Neuronal stem cell (in vitro differentiated cells): ENCODE measurements around the gene SIX5.

Source experiments
- DNase-seq: peaks from one replicate; pipeline ENCODE4 v3.0.0-alpha.2; 2013; ENCODE audit warnings: low spot score
- H2AFZ ChIP-seq: one replicate; pipeline ENCODE4 v1.6.1; 2013; ENCODE audit warnings: mild to moderate bottlenecking, low read length, inconsistent platforms
- H2AK5ac ChIP-seq: 2 replicates; pipeline ENCODE4 v1.6.1; 2013; ENCODE audit warnings: low read depth, mild to moderate bottlenecking, inconsistent platforms, low read length, moderate library complexity, mixed read lengths
- H2BK120ac ChIP-seq: 2 replicates; pipeline ENCODE4 v1.6.1; 2013; ENCODE audit warnings: low read depth, mild to moderate bottlenecking, inconsistent platforms, low read length, moderate library complexity, mixed read lengths
- H2BK12ac ChIP-seq: one replicate; pipeline ENCODE4 v1.6.1; 2013; ENCODE audit warnings: low read length, inconsistent platforms
- H2BK15ac ChIP-seq: 2 replicates; pipeline ENCODE4 v1.6.1; 2013; ENCODE audit warnings: mild to moderate bottlenecking, low read length, inconsistent platforms, mixed read lengths
- H2BK5ac ChIP-seq: one replicate; pipeline ENCODE4 v1.6.1; 2013; ENCODE audit warnings: inconsistent platforms, mild to moderate bottlenecking, low read length, moderate library complexity
- H3K14ac ChIP-seq: one replicate; pipeline ENCODE4 v1.6.1; 2013; ENCODE audit warnings: low read length, inconsistent platforms
- H3K18ac ChIP-seq: 2 replicates; pipeline ENCODE4 v1.6.1; 2013; ENCODE audit warnings: low read length, inconsistent platforms
- H3K23ac ChIP-seq: 2 replicates; pipeline ENCODE4 v1.6.1; 2013; ENCODE audit warnings: low read depth, mild to moderate bottlenecking, mixed read lengths, low read length, inconsistent platforms; ENCODE audit not compliant: poor library complexity
- H3K27ac ChIP-seq: replicated peaks from 3 replicates; pipeline ENCODE4 v1.5.1; 2013; ENCODE audit warnings: low read length, inconsistent platforms
- H3K27me3 ChIP-seq, 3 experiments: 2 replicates each; pipeline ENCODE4 v1.6.1; 2013; ENCODE audit warnings: low read length in 3 of 3, mild to moderate bottlenecking in 2 of 3, inconsistent platforms in 1 of 3, low read depth in 1 of 3, mixed read lengths in 1 of 3, moderate library complexity in 1 of 3; ENCODE audit not compliant: control insufficient read depth in 3 of 3, insufficient read depth in 3 of 3
- H3K36me3 ChIP-seq, 2 donors: replicated peaks in 1 of 2; 2 replicates each; pipeline ENCODE4 v1.6.1; 2013; ENCODE audit warnings: low read length in 2 of 2; ENCODE audit not compliant: control insufficient read depth in 2 of 2, insufficient read depth in 2 of 2
- H3K4ac ChIP-seq: 2 replicates; pipeline ENCODE4 v1.6.1; 2013; ENCODE audit warnings: inconsistent platforms, mild to moderate bottlenecking, low read length, moderate library complexity
- H3K4me1 ChIP-seq, 2 donors: 1 replicate in 1 of 2; 2 replicates in 1 of 2; pipeline ENCODE4 v1.6.1; 2013; ENCODE audit warnings: low read length in 2 of 2, low read depth in 1 of 2; ENCODE audit not compliant: control insufficient read depth in 2 of 2, insufficient read depth in 1 of 2
- H3K4me2 ChIP-seq: one replicate; pipeline ENCODE4 v1.6.1; 2013; ENCODE audit warnings: mild to moderate bottlenecking, low read length, inconsistent platforms; ENCODE audit not compliant: insufficient read depth, poor library complexity, severe bottlenecking
- H3K4me3 ChIP-seq, 2 donors: 2 replicates each; pipeline ENCODE4 v1.5.1; 2013; ENCODE audit warnings: low read length in 2 of 2, mild to moderate bottlenecking in 2 of 2, inconsistent platforms in 1 of 2, moderate library complexity in 1 of 2
- H3K79me1 ChIP-seq: one replicate; pipeline ENCODE4 v1.6.1; 2013; ENCODE audit warnings: low read depth, mild to moderate bottlenecking, inconsistent platforms, low read length, moderate library complexity
- H3K9ac ChIP-seq: one replicate; pipeline ENCODE4 v1.6.1; 2013; ENCODE audit warnings: mild to moderate bottlenecking, low read depth, low read length, inconsistent platforms; ENCODE audit not compliant: poor library complexity
- H3K9me3 ChIP-seq, 2 donors: replicated peaks in 1 of 2; 2 replicates each; pipeline versions ENCODE3 to v1.6.1; 2013; ENCODE audit warnings: low read length in 2 of 2, mild to moderate bottlenecking in 2 of 2, inconsistent platforms in 1 of 2, low read depth in 1 of 2, mixed read lengths in 1 of 2, moderate library complexity in 1 of 2; ENCODE audit not compliant: control insufficient read depth in 2 of 2, insufficient read depth in 1 of 2
- H4K8ac ChIP-seq: one replicate; pipeline ENCODE4 v1.6.1; 2013; ENCODE audit warnings: low read depth, mild to moderate bottlenecking, inconsistent platforms, low read length, moderate library complexity
- H4K91ac ChIP-seq: one replicate; pipeline ENCODE4 v1.6.1; 2013; ENCODE audit warnings: low read length, low read depth, mild to moderate bottlenecking, inconsistent platforms; ENCODE audit not compliant: poor library complexity
- WGBS, 2 donors: extraction: QIAGEN DNeasy Blood & Tissue Kit; methylation state at CpG; one replicate each; pipeline ENCODE4 v1.1.7; 2013; ENCODE audit warnings: missing lambda C conversion rate in 2 of 2, mixed read lengths in 1 of 2; ENCODE audit not compliant: insufficient read length in 2 of 2, insufficient replicate concordance in 1 of 2; ENCODE audit errors: extremely low coverage in 2 of 2; 5-methylcytosine and 5-hydroxymethylcytosine counted together

The SIX5 gene

GRCh38 chr19:45717131-45717982 lies 51.7 kb downstream of the SIX5 start:
- WGBS, 2 donors = no CpG with 5 or more reads among the region's 51 CpGs
- peak overlapping the region; percentile 25 for H2BK120ac ChIP-seq

DNA sequence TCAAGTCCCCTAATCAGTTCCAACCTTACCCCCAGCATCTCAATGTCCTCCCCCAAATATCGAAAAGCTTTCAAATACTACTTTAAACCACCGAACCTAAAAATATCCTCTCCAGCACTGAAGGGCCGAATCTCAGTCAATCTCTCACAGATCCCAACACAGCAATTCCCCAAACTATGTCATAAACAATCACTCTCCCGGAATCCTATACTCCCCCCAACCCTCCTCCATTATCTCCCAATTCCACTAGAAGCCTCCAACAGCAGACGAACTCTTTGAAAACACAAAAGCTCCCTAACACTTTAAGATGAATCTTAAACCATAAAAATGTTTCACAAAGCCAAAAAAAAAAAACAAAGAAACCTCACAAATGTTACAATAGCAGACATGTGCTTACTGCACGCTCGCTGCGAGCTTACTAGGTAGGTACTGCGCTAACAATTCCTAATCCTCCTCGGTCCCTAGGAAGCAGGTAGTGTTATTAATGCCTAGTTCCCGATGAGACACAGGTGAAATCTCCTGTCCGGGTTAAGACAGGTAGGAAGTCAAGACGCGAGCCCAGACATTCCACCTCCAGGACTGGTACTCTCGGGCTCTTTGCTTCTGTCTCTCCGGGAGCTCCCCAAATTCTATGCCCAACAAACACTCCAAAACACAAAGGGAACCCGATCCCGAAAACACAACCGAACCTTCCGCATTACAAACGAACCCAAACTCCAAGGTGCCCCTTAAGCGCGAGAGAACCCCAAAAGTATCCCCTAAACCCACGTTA lies 52.5 kb downstream of the SIX5 start:
- Histone ChIP-seq H3K36me3 (peaks cover 14 to 40% of the 10 kb centered on the region in 2 donors), H3K4me2 (peak overlapping the region; percentile 83), H3K27me3 (no peaks in the 10 kb centered on the region), H3K18ac (peak overlapping the region; percentile 94), H2AK5ac (peak overlapping the region; percentile 19), H3K14ac (no peak overlapping the region), H2BK5ac (peak overlapping the region; percentile 31), H3K4me3 (peak overlapping the region; percentile 68 to 85), H3K9me3 (peaks cover 0 to 2% of the 10 kb centered on the region in 2 donors), H3K23ac (no peak overlapping the region), H3K79me1 (peaks cover 21% of the 10 kb centered on the region), H4K8ac (no peak overlapping the region), H2BK12ac (peak overlapping the region; percentile 24), H2BK15ac (peak overlapping the region; percentile 87), H4K91ac (no peak overlapping the region), H3K9ac (peak overlapping the region; percentile 92), H2AFZ (peak overlapping the region; percentile 41), H3K4me1 (peaks cover 10 to 16% of the 10 kb centered on the region in 2 donors), H3K4ac (no peak overlapping the region), H3K27ac (no peak overlapping the region), H2BK120ac (no peak overlapping the region)
- WGBS, 2 donors = no CpG with 5 or more reads among the region's 24 CpGs
- no peak for DNase-seq

More at GRCh38 chr19:45717131-45717982, 51.7 kb downstream of the SIX5 start:
- no peak overlapping the region for H4K8ac ChIP-seq
- peak overlapping the region; percentile 31 for H2BK5ac ChIP-seq
- peak overlapping the region; percentile 64 for H2AK5ac ChIP-seq
- no peak overlapping the region for H3K9ac ChIP-seq
- no peak overlapping the region for H3K14ac ChIP-seq
- peak overlapping the region; percentile 68 for H2AFZ ChIP-seq
- peaks cover 10 to 16% of the 10 kb centered on the region in 2 donors for H3K4me1 ChIP-seq
- peak overlapping the region; percentile 90 for H3K23ac ChIP-seq
- H3K4me3 ChIP-seq = peak overlapping the region; percentile 68 to 85
- no peaks in the 10 kb centered on the region for H3K27me3 ChIP-seq
- peak overlapping the region; percentile 44 for H2BK12ac ChIP-seq
- DNase-seq = peak; percentile 99
- peak overlapping the region; percentile 90 for H3K27ac ChIP-seq
- no peak overlapping the region for H4K91ac ChIP-seq
- H3K36me3 ChIP-seq = peaks cover 7 to 39% of the 10 kb centered on the region in 2 donors
- no peak overlapping the region for H3K4ac ChIP-seq
- H3K79me1 ChIP-seq = peaks cover 18% of the 10 kb centered on the region
- H3K9me3 ChIP-seq = peaks cover 0 to 2% of the 10 kb centered on the region in 2 donors
- H3K18ac ChIP-seq = peak overlapping the region; percentile 94
- peak overlapping the region; percentile 83 for H3K4me2 ChIP-seq
- H2BK15ac ChIP-seq = peak overlapping the region; percentile 87

DNA sequence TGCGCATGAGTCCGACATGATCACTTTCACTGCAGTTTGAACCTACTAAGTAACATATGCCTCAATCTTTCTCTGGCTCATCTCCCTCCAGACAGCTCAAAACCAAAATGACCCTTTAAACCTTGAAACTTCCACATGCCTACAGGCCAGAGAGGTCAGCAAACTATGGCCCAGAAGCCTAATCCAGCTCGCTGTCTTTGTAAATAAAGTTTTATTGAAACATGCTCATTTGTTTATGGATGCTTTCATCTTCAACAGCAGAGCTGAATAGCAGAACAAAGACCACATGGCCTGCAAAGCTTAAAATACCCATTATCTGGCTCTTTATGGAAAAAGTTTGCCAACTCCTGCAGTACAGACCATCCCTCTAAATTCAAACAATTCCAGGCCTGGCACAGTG lies 53.9 kb downstream of the SIX5 start:
- peaks cover 11 to 45% of the 10 kb centered on the region in 2 donors for H3K36me3 ChIP-seq
- no CpG with 5 or more reads among the region's 3 CpGs for WGBS, 2 donors

More for the DNA sequence above, 53.9 kb downstream of the SIX5 start:
- H3K79me1 ChIP-seq = peaks cover 21% of the 10 kb centered on the region
- H4K8ac ChIP-seq = no peak overlapping the region
- no peak overlapping the region for H3K4ac ChIP-seq
- H2AFZ ChIP-seq = no peak overlapping the region
- H3K14ac ChIP-seq = no peak overlapping the region
- H3K4me1 ChIP-seq = peaks cover 10 to 16% of the 10 kb centered on the region in 2 donors
- no peak overlapping the region for H2BK15ac ChIP-seq
- H3K9me3 ChIP-seq = peaks cover 0 to 2% of the 10 kb centered on the region in 2 donors
- H3K4me3 ChIP-seq = no peak overlapping the region
- no peak overlapping the region for H3K4me2 ChIP-seq
- H2BK12ac ChIP-seq = no peak overlapping the region
- H3K18ac ChIP-seq = no peak overlapping the region
- no peak overlapping the region for H2AK5ac ChIP-seq
- no peak overlapping the region for H3K27ac ChIP-seq
- H2BK5ac ChIP-seq = no peak overlapping the region
- H3K23ac ChIP-seq = no peak overlapping the region
- H3K27me3 ChIP-seq = no peaks in the 10 kb centered on the region
- no peak overlapping the region for H2BK120ac ChIP-seq
- H3K9ac ChIP-seq = no peak overlapping the region
- no peak overlapping the region for H4K91ac ChIP-seq
- DNase-seq = no peak
